HG03108 (cell line): ENCODE measurements around the gene TLN1.

Source experiments
- ATAC-seq: cut with Tn5 transposase; IDR thresholded peaks from one replicate; pipeline ENCODE4 v1.9.1; 2021; ENCODE audit warnings: moderate library complexity; ENCODE audit not compliant: unreplicated experiment

The TLN1 gene

DNA sequence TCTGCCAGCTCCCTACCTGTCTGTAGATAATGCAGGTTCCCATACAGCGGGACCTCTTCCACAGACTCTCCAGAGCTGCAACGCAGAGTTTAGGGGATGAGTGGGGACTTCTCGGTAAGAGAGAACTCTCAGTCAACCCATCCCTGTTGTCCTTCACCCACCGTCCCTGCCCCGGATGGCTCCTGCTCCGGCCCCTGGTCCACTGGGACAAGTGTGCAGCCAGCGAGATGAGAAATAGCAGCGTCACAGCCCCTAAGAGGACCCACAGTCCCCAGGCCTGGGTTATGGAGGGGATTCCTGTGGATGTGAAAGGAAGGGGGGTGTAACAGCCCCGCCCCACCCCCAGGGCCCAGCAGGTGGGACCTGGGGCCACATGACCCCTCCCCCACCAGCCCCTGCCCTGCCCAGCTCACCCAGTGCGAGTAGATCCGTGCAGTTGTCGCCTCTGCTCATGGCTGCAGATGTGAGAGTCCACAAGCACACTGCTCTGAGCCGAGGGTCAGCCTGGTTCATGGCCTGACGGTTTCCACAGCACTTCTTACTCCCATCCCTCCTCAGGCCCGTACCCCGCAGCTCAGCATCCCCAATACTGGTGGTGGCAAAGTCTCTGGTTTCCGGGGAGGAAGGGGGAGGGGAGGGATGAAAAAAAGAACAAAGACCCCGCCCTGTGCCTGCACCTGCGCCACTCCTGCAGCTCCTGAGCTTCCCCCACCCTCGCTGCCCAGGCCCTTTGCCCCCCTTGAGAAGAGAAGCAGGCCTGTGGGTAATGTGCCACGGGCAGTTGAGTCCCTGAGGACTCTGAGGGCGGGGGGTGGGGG is 81.4 kb downstream of the TLN1 start, which contains the start of gene SIT1:
TSS of gene SIT1 (minus strand) at position 591 of the 818 bp plus-strand sequence. CDS start at position 513, 78 bp downstream.
- no peak for ATAC-seq

DNA sequence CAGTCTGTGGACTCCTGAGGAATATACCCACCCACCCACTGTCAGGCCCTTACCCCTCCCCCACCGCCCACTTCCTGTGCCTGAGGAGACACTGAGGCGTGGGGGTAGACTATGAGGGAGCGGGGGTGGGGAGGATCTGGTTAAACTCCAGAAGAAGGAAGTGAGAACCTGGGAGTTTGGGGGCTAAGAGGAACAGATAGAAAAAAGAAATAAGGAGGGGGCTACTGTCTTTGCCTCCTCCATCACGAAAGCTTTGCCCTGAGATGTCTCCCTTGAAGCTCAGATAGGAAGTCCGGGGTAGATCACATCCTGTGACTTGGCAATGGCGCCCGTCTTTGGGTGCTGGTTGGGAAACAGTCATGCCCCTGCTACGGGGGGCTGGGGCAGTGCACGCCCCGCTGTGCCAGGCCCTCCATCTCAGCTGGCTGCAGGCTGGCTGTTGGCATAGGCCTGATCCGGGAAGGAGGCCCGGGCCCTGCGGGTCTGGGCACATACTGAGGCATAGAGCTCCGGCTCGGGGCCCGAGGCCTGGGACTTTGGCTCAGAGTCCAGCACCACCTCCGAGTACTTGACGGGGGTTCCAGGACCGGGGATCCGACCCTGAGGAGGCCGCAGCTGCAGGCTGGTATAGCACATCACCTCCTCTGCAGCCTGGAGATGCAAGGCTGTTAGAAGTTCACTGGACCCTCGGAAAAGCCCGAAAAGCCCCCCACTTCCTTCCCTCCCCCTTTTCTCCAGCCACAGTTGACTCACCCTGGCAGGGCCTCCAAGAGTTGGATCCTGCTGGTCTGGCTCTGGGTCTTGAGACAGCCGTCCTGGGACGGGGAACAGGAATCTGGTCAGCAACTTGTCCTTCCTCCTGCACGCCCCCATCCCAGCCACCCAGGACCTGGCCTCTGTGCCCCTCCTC is 82.3 kb downstream of the TLN1 start:
- ATAC-seq, result no peak
